Tibial artery (tissue), 4 donors: ENCODE data around the gene SEC14L6.

Source experiments
- DNase-seq, 2 donors: peaks; one replicate each; pipeline ENCODE4 v3.0.0-alpha.2; 2019
- H3K27ac ChIP-seq, 2 donors: fragments of 200-600 bp; sonication (generic) in 1 of 2; 1 replicate in 1 of 2; 2 replicates in 1 of 2; pipeline ENCODE4 v1.5.1; 2018 to 2019; ENCODE audit warnings: mild to moderate bottlenecking in 1 of 2
- H3K27me3 ChIP-seq, 2 donors: fragments of 200-600 bp; sonication (generic) in 1 of 2; one replicate each; pipeline versions ENCODE4 v1.5.1 to v1.6.0; 2016 to 2019
- H3K36me3 ChIP-seq, 3 donors: fragments of 200-600 bp; sonication (generic) in 2 of 3; one replicate each; pipeline ENCODE4 v1.5.1; 2016 to 2019; ENCODE audit warnings: mild to moderate bottlenecking in 2 of 3
- H3K4me1 ChIP-seq, 4 donors: fragments of 200-600 bp; sonication (generic) in 2 of 4; 1 replicate in 3 of 4; 2 replicates in 1 of 4; pipeline ENCODE4 v1.5.1; 2016 to 2019
- H3K4me3 ChIP-seq, 2 donors: fragments of 200-600 bp; sonication (generic) in 1 of 2; 1 replicate in 1 of 2; 2 replicates in 1 of 2; pipeline ENCODE4 v1.5.1; 2018 to 2019; ENCODE audit warnings: mild to moderate bottlenecking in 2 of 2
- H3K9me3 ChIP-seq, 3 donors: fragments of 200-600 bp; sonication (generic) in 1 of 3; one replicate each; pipeline ENCODE4 v1.5.1; 2016 to 2019
- CTCF ChIP-seq, 2 experiments: fragments of 200-600 bp in 1 of 2; fragments of 450-650 bp in 1 of 2; IDR thresholded peaks; one replicate each; pipeline ENCODE4 v1.5.1; 2017 to 2019; ENCODE audit warnings: antibody characterized with exemption in 2 of 2, mild to moderate bottlenecking in 1 of 2, moderate library complexity in 1 of 2
- intact Hi-C: fragments of 100-400 bp; cut with DNase I; formaldehyde crosslinking; loops from one replicate; pipeline ENCODE4 v1.15.0; 2023; ENCODE audit warnings: low total_unique reads

The SEC14L6 gene

GRCh38 chr22:30483169-30483568 lies 63.4 kb downstream of the SEC14L6 start:
- DNase-seq: no peak
- intact Hi-C loops: loop anchor here (5.0 kb wide), 1 partner anchor 221 kb away; no protein-coding TSS in a partner anchor

GRCh38 chr22:30481711-30482110 lies 64.8 kb downstream of the SEC14L6 start:
- Histone ChIP-seq H3K36me3 (no peaks in the 10 kb centered on the region), H3K27ac (no peak overlapping the region), H3K27me3 (peaks cover 0 to 4% of the 10 kb centered on the region in 2 donors), H3K9me3 (no peaks in the 10 kb centered on the region), H3K4me3 (no peak overlapping the region), H3K4me1 (no peaks in the 10 kb centered on the region)
- TF ChIP-seq CTCF (IDR thresholded peaks at IDR 0.05): no peak
- intact Hi-C loops: loop anchor here (5.0 kb wide), 1 partner anchor 219 kb away; no protein-coding TSS in a partner anchor
- DNase-seq: no peak

More at GRCh38 chr22:30483169-30483568, 63.4 kb downstream of the SEC14L6 start:
- Histone ChIP-seq H3K27ac (no peak overlapping the region), H3K9me3 (no peaks in the 10 kb centered on the region), H3K36me3 (no peaks in the 10 kb centered on the region), H3K4me1 (no peaks in the 10 kb centered on the region), H3K4me3 (no peak overlapping the region), H3K27me3 (peaks cover 0 to 4% of the 10 kb centered on the region in 2 donors)
- TF ChIP-seq CTCF (IDR thresholded peaks at IDR 0.05): no peak

GRCh38 chr22:30479981-30480380 lies 66.6 kb downstream of the SEC14L6 start:
- Histone ChIP-seq H3K4me1 (no peaks in the 10 kb centered on the region), H3K36me3 (no peaks in the 10 kb centered on the region), H3K27me3 (no peaks in the 10 kb centered on the region), H3K27ac (no peak overlapping the region), H3K9me3 (no peaks in the 10 kb centered on the region), H3K4me3 (no peak overlapping the region)
- TF ChIP-seq CTCF (IDR thresholded peaks at IDR 0.05): no peak
- DNase-seq: no peak
- intact Hi-C loops: loop anchor here (5.0 kb wide), 1 partner anchor 218 kb away; no protein-coding TSS in a partner anchor

- Histone ChIP-seq H3K9me3 (no peaks in the 10 kb centered on the region), H3K4me1 (no peaks in the 10 kb centered on the region), H3K36me3 (no peaks in the 10 kb centered on the region), H3K27me3 (peaks cover 0 to 42% of the 10 kb centered on the region in 2 donors), H3K4me3 (no peak overlapping the region), H3K27ac (no peak overlapping the region)
- DNase-seq: no peak
- intact Hi-C loops: no loop called here
- TF ChIP-seq CTCF (IDR thresholded peaks at IDR 0.05): no peak
Observed at GRCh38 chr22:30474683-30475424, 71.7 kb downstream of the SEC14L6 start.

GRCh38 chr22:30474121-30474520 lies 72.4 kb downstream of the SEC14L6 start:
- Histone ChIP-seq H3K36me3 (no peaks in the 10 kb centered on the region), H3K27me3 (peaks cover 0 to 47% of the 10 kb centered on the region in 2 donors), H3K9me3 (no peaks in the 10 kb centered on the region), H3K4me3 (no peak overlapping the region), H3K27ac (no peak overlapping the region), H3K4me1 (no peaks in the 10 kb centered on the region)
- intact Hi-C loops: no loop called here
- no peak for TF ChIP-seq CTCF (IDR thresholded peaks at IDR 0.05)
- DNase-seq: no peak
